ENCODE measurements around the gene RPL4.
"Not testable (repeated sequence)": the region's sequence is repeated elsewhere in the genome, so short reads cannot be mapped to it uniquely, and the experiment has no call there.

The RPL4 gene

DNA sequence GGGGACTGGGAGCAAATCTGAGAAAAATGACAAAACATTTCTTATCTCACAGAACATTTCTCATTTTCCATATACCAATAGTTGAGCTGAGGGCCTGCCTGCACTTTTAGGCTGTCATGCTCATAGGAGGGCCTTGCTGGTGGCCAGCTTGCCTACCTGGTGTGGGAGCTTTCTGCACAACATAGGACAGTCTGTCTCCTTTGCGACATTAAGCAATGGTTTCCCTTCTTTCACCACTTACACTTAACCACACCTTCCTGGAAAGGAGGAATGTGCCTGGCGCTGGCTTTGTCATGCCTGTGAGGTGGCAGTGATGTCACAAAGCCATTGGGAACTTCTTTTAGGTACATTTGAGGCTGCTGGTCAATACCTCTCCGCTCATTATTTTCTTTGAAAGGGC, 12.8 kb downstream of the RPL4 start:
- DNase-seq (ENCODE audit: low spot score) = no peak

- DNase-seq (ENCODE audit: low spot score) = no peak
Measured at GRCh38 chr15:66489179-66489791, 15.4 kb downstream of the RPL4 start.

DNA sequence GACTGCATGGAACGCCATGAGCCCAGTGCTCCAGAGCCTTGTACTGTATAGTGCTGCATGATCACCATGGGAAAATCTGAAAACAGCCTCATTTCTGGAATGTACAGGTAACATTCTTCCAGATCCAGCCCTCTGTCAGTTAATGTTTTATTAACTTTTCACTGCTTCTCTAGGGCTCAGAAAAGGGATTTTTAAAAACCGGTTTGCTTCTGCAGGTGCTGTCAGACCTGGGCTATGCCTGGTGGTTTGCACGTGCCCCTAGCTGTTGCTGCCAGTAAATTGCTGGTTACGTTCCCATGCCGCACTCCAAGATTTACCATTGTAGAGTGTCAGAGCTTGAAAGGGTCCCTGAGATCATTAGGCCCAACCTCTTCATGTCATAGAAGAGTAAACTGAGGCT, 16.1 kb downstream of the RPL4 start:
- DNase-seq (ENCODE audit: low spot score) = no peak

DNA sequence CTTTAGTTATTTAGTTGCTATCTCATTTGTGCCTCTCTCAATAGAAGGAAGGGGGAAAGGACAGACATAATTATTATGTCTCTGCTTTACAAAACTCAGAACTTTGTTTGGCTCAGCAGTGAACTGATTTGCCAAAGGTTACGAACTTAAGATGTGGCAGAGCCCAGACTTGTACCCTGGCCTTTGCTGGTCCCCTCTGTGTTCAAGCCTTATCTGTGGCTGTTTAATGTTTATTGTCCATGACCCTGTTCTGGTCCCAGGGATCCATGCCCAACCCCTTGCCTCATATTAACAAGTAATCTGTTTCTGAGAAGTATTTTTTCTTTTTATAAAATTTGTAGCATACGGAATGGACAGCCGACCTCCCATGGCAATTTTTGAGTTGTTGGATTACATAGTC, 17.8 kb downstream of the RPL4 start:
- no peak for DNase-seq (ENCODE audit: low spot score)

DNA sequence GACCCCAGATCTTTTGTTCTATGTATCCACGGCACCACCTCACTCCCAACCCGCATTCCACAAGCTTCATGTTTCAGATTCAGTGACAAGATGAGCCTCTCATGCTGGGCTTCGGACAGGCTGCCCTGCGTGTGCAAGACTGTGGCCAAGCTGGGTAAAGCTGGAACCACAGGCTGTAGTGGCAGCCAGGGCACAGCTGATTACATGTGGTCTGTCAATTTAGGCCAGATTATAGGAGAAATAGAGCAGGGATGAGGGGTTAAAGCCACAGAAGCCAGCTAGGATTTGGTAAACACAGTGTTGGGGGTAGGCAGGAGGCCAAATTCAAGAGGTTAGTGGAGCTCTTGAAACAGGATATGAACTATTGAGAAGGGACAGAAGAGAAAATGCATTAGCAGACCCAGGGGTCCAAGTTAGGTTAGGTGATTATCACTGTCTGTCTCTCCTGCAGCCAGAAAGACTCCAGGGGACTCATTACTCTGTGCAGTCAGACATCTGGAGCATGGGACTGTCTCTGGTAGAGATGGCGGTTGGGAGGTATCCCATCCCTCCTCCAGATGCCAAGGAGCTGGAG, 20.0 kb downstream of the RPL4 start:
- no peak for DNase-seq (ENCODE audit: low spot score)

GRCh38 chr15:66483131-66483566, 21.5 kb downstream of the RPL4 start:
- no peak for DNase-seq (ENCODE audit: low spot score)

GRCh38 chr15:66482539-66482938, 22.1 kb downstream of the RPL4 start:
- DNase-seq (ENCODE audit: low spot score) = no peak

DNA sequence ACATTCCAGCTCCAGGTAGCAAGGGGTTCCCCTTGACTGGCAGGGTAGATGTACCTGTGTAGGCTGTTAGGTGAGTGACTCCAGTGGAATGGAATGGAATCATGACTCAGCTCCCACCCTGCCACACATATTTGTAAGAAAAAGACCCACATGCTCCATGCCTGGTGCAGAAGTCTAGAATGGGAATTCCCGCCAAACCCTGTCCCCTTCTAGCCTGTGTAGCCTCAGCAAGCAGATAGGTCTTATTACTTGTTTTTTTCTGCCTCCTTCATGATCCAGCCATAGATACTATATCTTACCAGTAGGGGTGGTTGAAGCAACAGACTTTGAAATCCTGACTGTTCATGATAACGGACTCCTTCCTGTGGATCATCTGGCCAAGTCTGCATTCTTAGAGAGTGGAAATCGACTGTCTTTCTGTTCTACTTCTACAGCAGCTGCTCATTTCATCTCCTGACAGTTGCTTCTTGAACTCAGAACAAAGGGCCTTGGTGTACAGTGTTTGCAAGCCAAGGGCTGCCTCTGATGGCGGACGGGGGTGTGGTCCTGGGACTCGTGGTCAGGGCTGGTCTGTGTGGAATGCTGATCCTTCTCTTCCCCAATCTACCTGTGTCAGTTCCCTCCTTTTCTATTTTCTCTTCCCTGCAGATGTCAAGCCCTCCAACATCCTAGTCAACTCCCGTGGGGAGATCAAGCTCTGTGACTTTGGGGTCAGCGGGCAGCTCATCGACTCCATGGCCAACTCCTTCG, 23.4 kb downstream of the RPL4 start:
- DNase-seq (ENCODE audit: low spot score) = no peak

GRCh38 chr15:66480267-66480666, 24.4 kb downstream of the RPL4 start:
- no peak for DNase-seq (ENCODE audit: low spot score)

DNA sequence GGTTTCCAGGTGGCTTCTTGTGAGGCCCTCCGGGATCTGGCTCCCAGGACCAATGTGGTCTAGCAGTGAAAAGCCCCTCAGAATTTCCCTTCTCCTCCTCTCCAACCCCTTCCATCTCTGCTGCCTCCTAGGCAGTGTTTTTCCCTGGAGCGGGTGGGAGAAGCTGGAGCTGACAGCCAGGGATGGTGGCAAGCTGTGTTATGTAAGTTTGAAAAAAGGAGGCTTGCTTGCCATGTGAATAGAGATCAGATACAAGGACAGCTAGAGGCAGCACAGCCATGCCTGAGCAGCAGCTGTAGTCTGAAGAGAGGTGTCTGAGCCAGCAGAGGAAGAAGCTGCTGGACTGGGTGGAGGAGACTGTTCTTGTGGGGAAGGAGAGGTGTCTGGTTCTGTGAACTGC, 27.6 kb downstream of the RPL4 start:
- no peak for DNase-seq (ENCODE audit: low spot score)

DNA sequence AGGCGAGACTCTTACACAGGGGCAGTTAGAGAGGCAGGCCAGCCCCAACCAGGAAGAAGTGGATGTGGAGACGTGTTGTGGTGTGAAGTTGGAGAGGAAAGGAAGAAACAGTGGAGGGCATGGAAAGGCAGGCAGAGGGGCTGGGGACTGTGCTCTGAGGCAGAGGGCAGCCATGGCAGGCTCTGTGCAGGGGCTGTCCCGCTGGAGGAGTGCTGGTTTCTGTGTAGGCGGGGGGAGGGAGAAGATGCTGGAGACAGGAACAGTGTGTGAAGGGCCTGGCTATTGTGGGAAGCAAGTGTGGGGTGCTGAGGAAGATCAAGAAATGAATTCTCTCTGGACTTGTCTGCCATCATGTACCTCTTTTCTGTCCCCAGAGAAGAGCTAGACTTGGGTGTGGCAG, 28.1 kb downstream of the RPL4 start:
- no peak for DNase-seq (ENCODE audit: low spot score)

DNA sequence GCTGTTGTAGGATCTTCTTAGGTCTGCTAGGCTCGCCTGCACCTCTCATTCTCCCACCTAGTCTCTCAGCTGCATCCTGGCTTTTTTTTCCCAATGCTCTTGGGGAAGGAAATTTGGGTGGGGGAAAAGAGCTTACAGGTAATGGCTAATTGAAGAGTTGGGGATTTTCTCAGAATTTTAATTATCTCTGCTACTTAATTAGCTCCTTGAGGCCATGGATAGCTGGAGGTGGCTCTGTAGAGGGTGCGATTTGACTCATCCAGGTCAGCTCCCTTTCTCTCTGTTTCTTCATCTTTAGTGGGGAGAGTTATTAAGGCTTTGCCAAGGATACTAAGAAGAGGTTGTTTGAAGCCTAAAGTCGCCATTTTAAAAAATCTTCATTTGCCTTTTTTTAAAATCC, 29.7 kb downstream of the RPL4 start:
- no peak for DNase-seq (ENCODE audit: low spot score)

- no peak for DNase-seq (ENCODE audit: low spot score)
Measured at GRCh38 chr15:66474135-66474534, 30.5 kb downstream of the RPL4 start.

DNA sequence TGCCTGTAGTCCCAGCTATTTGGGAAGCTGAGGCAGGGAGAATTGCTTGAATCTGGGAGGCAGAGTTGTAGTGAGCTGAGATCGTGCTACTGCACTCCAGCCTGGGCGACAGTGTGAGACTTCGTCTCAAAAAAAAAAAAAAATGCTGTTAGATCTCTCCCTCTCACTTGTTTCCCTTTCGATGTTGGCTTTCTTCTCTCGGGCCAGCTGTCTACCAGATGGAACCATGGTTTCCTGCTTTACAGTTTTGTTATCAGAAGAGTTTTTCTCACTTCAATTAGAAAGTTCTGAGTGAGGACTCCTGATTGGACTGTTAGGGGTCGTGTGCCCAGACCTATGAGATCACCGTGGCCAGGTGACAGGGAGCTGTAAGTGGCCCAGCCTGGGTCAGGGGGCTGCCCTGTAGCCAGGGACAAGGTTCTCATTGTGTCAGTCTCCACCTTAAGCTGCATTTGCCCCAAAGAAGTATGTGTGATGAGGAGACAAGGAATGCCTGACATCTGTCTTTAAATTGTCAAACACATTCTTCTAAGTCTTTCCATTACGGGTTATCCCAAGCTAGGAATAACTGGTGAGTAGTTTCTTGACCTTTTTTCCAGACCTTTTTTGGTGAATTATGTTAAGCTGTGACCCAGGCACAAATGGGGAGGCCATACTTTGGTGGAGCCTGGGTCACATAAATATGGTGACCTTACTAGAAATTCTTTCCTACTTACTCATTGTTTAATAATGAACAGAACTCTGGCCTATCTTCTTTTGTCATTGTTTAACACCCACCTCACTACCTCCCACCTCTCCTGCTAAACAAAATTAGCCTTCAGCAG, 32.3 kb downstream of the RPL4 start:
- DNase-seq (ENCODE audit: low spot score) = no peak

DNA sequence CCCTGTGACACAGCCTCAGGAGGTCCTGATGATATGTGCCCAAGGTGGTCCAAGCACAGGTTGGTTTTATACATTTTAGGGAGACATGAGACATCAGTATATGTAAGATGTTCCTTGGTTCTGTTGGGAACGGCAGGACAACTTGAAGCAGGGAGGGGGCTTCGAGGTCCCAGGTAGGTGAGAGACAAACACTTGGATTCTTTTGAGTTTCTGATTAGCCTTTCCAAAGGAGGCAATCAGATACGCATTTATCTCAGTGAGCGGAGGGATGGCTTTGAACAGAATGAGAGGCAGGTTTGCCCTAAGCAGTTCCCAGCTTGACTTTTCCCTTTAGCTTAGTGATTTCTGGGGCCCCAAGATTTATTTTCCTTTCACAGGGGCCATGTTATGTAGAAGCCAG, 33.8 kb downstream of the RPL4 start:
- not testable (repeated sequence) for DNase-seq (ENCODE audit: low spot score)

GRCh38 chr15:66467162-66468040, 37.3 kb downstream of the RPL4 start:
- DNase-seq (ENCODE audit: low spot score) = not testable (repeated sequence)

- not testable (repeated sequence) for DNase-seq (ENCODE audit: low spot score)
Measured at GRCh38 chr15:66465294-66465693, 39.4 kb downstream of the RPL4 start.

DNA sequence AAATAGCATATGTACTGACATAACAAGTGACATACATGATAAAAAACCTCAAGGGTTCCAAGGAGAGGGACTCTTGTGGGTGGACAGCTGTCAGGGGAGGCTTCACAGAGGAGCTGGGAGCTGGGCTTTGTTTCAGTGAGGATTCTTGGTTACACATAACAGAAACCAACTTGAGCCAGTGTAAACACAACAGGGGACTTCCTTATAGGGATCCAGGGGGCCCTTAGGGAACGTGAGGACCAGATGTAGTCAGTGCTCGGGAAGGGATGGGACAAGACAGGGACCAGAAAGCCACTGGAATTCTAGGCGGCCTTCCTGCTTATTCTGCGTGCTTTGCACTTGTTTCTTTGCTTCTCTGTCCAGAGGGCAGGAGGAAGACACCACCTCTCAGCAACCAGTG, 42.0 kb downstream of the RPL4 start:
- no peak for DNase-seq (ENCODE audit: low spot score)

DNA sequence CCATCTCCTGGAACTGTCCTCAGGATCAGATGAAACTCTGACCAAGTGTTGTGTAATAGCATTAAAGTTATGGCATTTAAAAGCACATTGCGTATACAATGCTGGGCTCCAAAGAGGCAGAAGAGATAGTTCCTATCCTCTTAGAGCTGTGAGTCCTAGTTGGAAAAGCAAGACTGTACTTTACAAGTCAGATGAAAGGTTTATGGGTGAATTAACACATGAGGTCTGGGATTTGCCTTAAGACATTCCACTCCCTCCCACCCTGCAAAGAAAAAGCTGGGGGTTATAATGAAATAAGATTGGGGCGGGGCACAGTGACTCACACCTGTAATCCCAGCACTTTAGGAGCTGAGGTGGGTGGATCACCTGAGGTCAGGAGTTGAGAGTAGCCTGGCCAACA, 42.7 kb downstream of the RPL4 start:
- no peak for DNase-seq (ENCODE audit: low spot score)

DNA sequence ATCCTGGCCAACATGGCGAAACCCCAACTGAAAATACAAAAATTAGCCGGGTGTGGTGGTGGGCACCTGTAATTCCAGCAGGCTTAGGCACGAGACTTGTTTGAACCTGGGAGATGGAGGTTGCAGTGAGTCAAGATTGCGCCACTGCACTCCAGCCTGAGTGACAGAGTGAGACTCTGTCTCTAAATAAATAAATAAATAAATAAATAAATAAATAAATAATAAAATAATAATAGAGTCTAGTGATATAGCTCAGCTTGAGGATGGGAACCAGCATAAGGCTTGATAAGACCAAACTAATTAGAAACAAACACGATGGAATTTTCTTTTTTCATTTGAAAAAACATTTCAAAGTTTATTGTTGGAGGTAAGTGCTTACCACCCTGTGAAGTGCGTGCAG, 43.4 kb downstream of the RPL4 start:
- not testable (repeated sequence) for DNase-seq (ENCODE audit: low spot score)

GRCh38 chr15:66459818-66460615, 44.6 kb downstream of the RPL4 start:
- DNase-seq (ENCODE audit: low spot score) = no peak

Data from D341Med (cell line).